Transverse colon (tissue), 3 donors: ENCODE results near the gene SPDL1.

Source experiments
- CTCF ChIP-seq, 5 experiments: fragments of 200-600 bp in 3 of 5; fragments of 450-650 bp in 2 of 5; sonication (generic) in 3 of 5; IDR thresholded peaks; 1 replicate in 2 of 5; 2 replicates in 3 of 5; pipeline ENCODE4 v1.5.1; 2016 to 2017; ENCODE audit warnings: antibody characterized with exemption in 5 of 5, inconsistent platforms in 3 of 5, mild to moderate bottlenecking in 2 of 5, moderate library complexity in 1 of 5
- POLR2A ChIP-seq: fragments of 450-650 bp; IDR thresholded peaks from one replicate; pipeline ENCODE4 v1.6.1; 2016; ENCODE audit warnings: antibody characterized with exemption, mild to moderate bottlenecking, moderate library complexity

GRCh38 chr5:169557838-169558237, 25.7 kb upstream of the SPDL1 start:
- TF ChIP-seq CTCF (IDR thresholded peaks at IDR 0.05) (no peak), POLR2A (no peak)
